IMR-90 (cell line): ENCODE data around the gene PEX11A. TPM values are rescaled to one million over a fixed set of nuclear protein-coding genes. Genes with fewer than 3 reads are reported as not detected.

Experiments
- ATAC-seq: fragments of 200-7000 bp; cut with Tn5 transposase; 2 replicates; pipeline ENCODE4 v1.9.1; 2020; ENCODE audit warnings: low read depth, mild to moderate bottlenecking, moderate library complexity
- BruUV-seq: library from RNA; stranded (reverse); fragments of 400-500 nt; replicated peaks from 2 replicates; lab custom pipeline; 2021; lab: Mats Ljungman, UMichigan
- CTCF ChIA-PET: fragments of 300-600 bp; formaldehyde crosslinking; extraction: SDS; loops from one replicate; lab custom pipeline; 2021; ENCODE audit warnings: antibody characterized with exemption; lab: Yijun Ruan, JAX
- POLR2A ChIA-PET: fragments of 300-600 bp; sonication (Branson Sonifier 250); formaldehyde crosslinking; loops from one replicate; lab custom pipeline; 2022; ENCODE audit warnings: antibody characterized with exemption; ENCODE audit not compliant: unreplicated experiment; lab: Charles Lee
- DNase-seq: peaks from one replicate; pipeline ENCODE4 v3.0.0; 2013
- H2AFZ ChIP-seq: replicated peaks from 2 replicates; pipeline ENCODE3; 2013; ENCODE audit warnings: low read length, mild to moderate bottlenecking; ENCODE audit not compliant: poor library complexity
- H2AK5ac ChIP-seq: 2 replicates; pipeline ENCODE4 v1.6.1; 2013; ENCODE audit warnings: low read depth, low read length, inconsistent platforms
- H2AK9ac ChIP-seq: replicated peaks from 2 replicates; pipeline ENCODE3; 2013; ENCODE audit warnings: mild to moderate bottlenecking, low read depth, low read length, moderate library complexity; ENCODE audit not compliant: poor library complexity
- H2BK120ac ChIP-seq: 2 replicates; pipeline ENCODE4 v1.6.1; 2013; ENCODE audit warnings: low read depth, low read length, inconsistent platforms
- H2BK15ac ChIP-seq: 3 replicates; pipeline ENCODE4 v1.6.1; 2013; ENCODE audit warnings: low read depth, low read length, inconsistent platforms
- H2BK20ac ChIP-seq: 2 replicates; pipeline ENCODE4 v1.6.1; 2013; ENCODE audit warnings: low read depth, mild to moderate bottlenecking, inconsistent platforms, low read length, moderate library complexity
- H2BK5ac ChIP-seq: 2 replicates; pipeline ENCODE4 v1.6.1; 2013; ENCODE audit warnings: mild to moderate bottlenecking, low read depth, low read length, inconsistent platforms; ENCODE audit not compliant: poor library complexity, severe bottlenecking
- H3K14ac ChIP-seq: replicated peaks from 2 replicates; pipeline ENCODE4 v1.6.1; 2013; ENCODE audit warnings: low read depth, low read length, inconsistent platforms
- H3K18ac ChIP-seq: 2 replicates; pipeline ENCODE4 v1.6.1; 2013; ENCODE audit warnings: low read depth, low read length, control low read depth
- H3K23ac ChIP-seq: 2 replicates; pipeline ENCODE4 v1.6.1; 2013; ENCODE audit warnings: low read depth, low read length, inconsistent platforms
- H3K27ac ChIP-seq: 2 replicates; pipeline ENCODE4 v1.5.1; 2013; ENCODE audit warnings: mild to moderate bottlenecking, control low read depth, low read length; ENCODE audit not compliant: insufficient read depth
- H3K27me3 ChIP-seq: 2 replicates; pipeline ENCODE4 v1.6.1; 2013; ENCODE audit warnings: low read length; ENCODE audit not compliant: control insufficient read depth, insufficient read depth
- H3K36me3 ChIP-seq: 2 replicates; pipeline ENCODE4 v1.6.1; 2013; ENCODE audit warnings: low read length, mixed read lengths; ENCODE audit not compliant: control insufficient read depth, insufficient read depth
- H3K4ac ChIP-seq: 2 replicates; pipeline ENCODE4 v1.6.1; 2013; ENCODE audit warnings: low read depth, low read length, inconsistent platforms
- H3K4me1 ChIP-seq: 2 replicates; pipeline ENCODE4 v1.6.1; 2013; ENCODE audit warnings: low read length, mixed read lengths; ENCODE audit not compliant: control insufficient read depth, insufficient read depth
- H3K4me2 ChIP-seq: 2 replicates; pipeline ENCODE4 v1.6.1; 2013; ENCODE audit warnings: low read depth, mild to moderate bottlenecking, control low read depth, low read length, moderate library complexity
- H3K4me3 ChIP-seq: 2 replicates; pipeline ENCODE4 v1.5.1; 2013; ENCODE audit warnings: low read depth, mild to moderate bottlenecking, control low read depth, low read length, moderate library complexity; ENCODE audit not compliant: insufficient read depth
- H3K56ac ChIP-seq: 2 replicates; pipeline ENCODE4 v1.6.1; 2013; ENCODE audit warnings: low read length, inconsistent platforms; ENCODE audit not compliant: insufficient read depth; ENCODE audit errors: extremely low read depth
- H3K79me1 ChIP-seq, 2 experiments: 2 replicates each; pipeline ENCODE4 v1.6.1; 2013; ENCODE audit warnings: low read length in 2 of 2, inconsistent platforms in 1 of 2, low read depth in 1 of 2
- H3K9ac ChIP-seq: 2 replicates; pipeline ENCODE4 v1.6.1; 2013; ENCODE audit warnings: low read depth, low read length, control low read depth
- H3K9me1 ChIP-seq: 2 replicates; pipeline ENCODE4 v1.6.1; 2013; ENCODE audit warnings: low read length, inconsistent platforms; ENCODE audit not compliant: insufficient read depth
- H3K9me3 ChIP-seq: 2 replicates; pipeline ENCODE4 v1.6.1; 2013; ENCODE audit warnings: low read length; ENCODE audit not compliant: control insufficient read depth, insufficient read depth
- H4K20me1 ChIP-seq: 2 replicates; pipeline ENCODE4 v1.6.1; 2013; ENCODE audit warnings: low read length, inconsistent platforms; ENCODE audit not compliant: insufficient read depth
- H4K5ac ChIP-seq: 2 replicates; pipeline ENCODE4 v1.6.1; 2013; ENCODE audit warnings: mild to moderate bottlenecking, low read depth, low read length, control low read depth
- H4K8ac ChIP-seq, 2 experiments: 2 replicates each; pipeline ENCODE4 v1.6.1; 2013; ENCODE audit warnings: low read depth in 2 of 2, low read length in 2 of 2, control low read depth in 1 of 2, inconsistent platforms in 1 of 2
- H4K91ac ChIP-seq: 2 replicates; pipeline ENCODE4 v1.6.1; 2013; ENCODE audit warnings: low read depth, low read length, inconsistent platforms; ENCODE audit not compliant: insufficient read depth
- BHLHE40 ChIP-seq: fragments of 150-350 bp; IDR thresholded peaks from 2 replicates; pipeline ENCODE4 v1.6.1; 2016; ENCODE audit warnings: mild to moderate bottlenecking, low read depth, low read length
- CEBPB ChIP-seq: IDR thresholded peaks from 2 replicates; pipeline ENCODE4 v1.6.1; 2012; ENCODE audit warnings: low read depth, low read length, improper control_type of control experiment
- CHD1 ChIP-seq: IDR thresholded peaks from 2 replicates; pipeline ENCODE4 v1.6.1; 2012; ENCODE audit warnings: low read depth, low read length, improper control_type of control experiment
- CTCF ChIP-seq: conservative IDR thresholded peaks from 2 replicates; pipeline ENCODE4 v1.5.1; 2012; ENCODE audit warnings: mild to moderate bottlenecking, low read depth, low read length, improper control_type of control experiment
- ELK1 ChIP-seq: fragments of 150-350 bp; IDR thresholded peaks from 2 replicates; pipeline ENCODE4 v1.6.1; 2016; ENCODE audit warnings: low read depth, mild to moderate bottlenecking, low read length, moderate library complexity, borderline replicate concordance
- FOS ChIP-seq: fragments of 150-350 bp; IDR thresholded peaks from 2 replicates; pipeline ENCODE4 v1.6.1; 2016; ENCODE audit warnings: low read depth, low read length
- MAFK ChIP-seq: IDR thresholded peaks from 2 replicates; pipeline ENCODE4 v1.6.1; 2012; ENCODE audit warnings: low read depth, low read length, improper control_type of control experiment
- MAZ ChIP-seq: IDR thresholded peaks from 2 replicates; pipeline ENCODE4 v1.6.1; 2012; ENCODE audit warnings: low read depth, mild to moderate bottlenecking, low read length, improper control_type of control experiment, moderate library complexity, borderline replicate concordance
- MXI1 ChIP-seq: IDR thresholded peaks from 2 replicates; pipeline ENCODE4 v1.6.1; 2012; ENCODE audit warnings: low read depth, mild to moderate bottlenecking, low read length, moderate library complexity, borderline replicate concordance
- NFE2L2 ChIP-seq: fragments of 150-350 bp; IDR thresholded peaks from 2 replicates; pipeline ENCODE4 v1.6.1; 2016; ENCODE audit warnings: low read depth, mild to moderate bottlenecking, low read length
- POLR2A ChIP-seq: IDR thresholded peaks from 2 replicates; pipeline ENCODE4 v1.6.1; 2012; ENCODE audit warnings: mild to moderate bottlenecking, low read depth, low read length
- RAD21 ChIP-seq: IDR thresholded peaks from 2 replicates; pipeline ENCODE4 v1.6.1; 2012; ENCODE audit warnings: low read length, improper control_type of control experiment
- RCOR1 ChIP-seq: IDR thresholded peaks from 2 replicates; pipeline ENCODE4 v1.6.1; 2012; ENCODE audit warnings: mild to moderate bottlenecking, low read length, improper control_type of control experiment; ENCODE audit not compliant: insufficient replicate concordance
- RFX5 ChIP-seq: IDR thresholded peaks from 2 replicates; pipeline ENCODE4 v1.8.0; 2012; ENCODE audit warnings: low read depth, mild to moderate bottlenecking, low read length, moderate library complexity
- SMC3 ChIP-seq: fragments of 150-350 bp; IDR thresholded peaks from 2 replicates; pipeline ENCODE4 v1.6.1; 2016; ENCODE audit warnings: low read depth, mild to moderate bottlenecking, antibody characterized with exemption, low read length, moderate library complexity
- USF2 ChIP-seq: fragments of 150-350 bp; IDR thresholded peaks from 2 replicates; pipeline ENCODE4 v1.6.1; 2017; ENCODE audit warnings: mild to moderate bottlenecking, antibody characterized with exemption, low read length, low read depth
- dilution Hi-C: fragments of 300-500 bp; cut with HindIII; formaldehyde crosslinking; loops from one replicate; pipeline ENCODE4 v1.14.3; 2018; ENCODE audit warnings: low sequenced_read_pairs; ENCODE audit not compliant: unreplicated experiment
- in situ Hi-C: fragments of 300-500 bp; cut with MboI; formaldehyde crosslinking; loops from 3 replicates; pipeline ENCODE4 v1.14.3; 2019; ENCODE audit warnings: low sequenced_read_pairs, inconsistent platforms, mixed read lengths
- intact Hi-C: fragments of 100-400 bp; cut with micrococcal nuclease; formaldehyde crosslinking; loops from 2 replicates; pipeline ENCODE4 v1.10.0; 2022
- polyA plus RNA-seq, 3 experiments: library from polyadenylated mRNA; depleted of rRNA; stranded (reverse); fragments of >200 nt; gene quantifications; 2 replicates each; pipeline ENCODE4 v1.2.3, GENCODE V29; 2012; ENCODE audit warnings: low replicate concordance in 1 of 3
- total RNA-seq: library from RNA; depleted of rRNA; stranded (reverse); fragments of >200 nt; gene quantifications from 2 replicates; pipeline ENCODE4 v1.2.3, GENCODE V29; 2012

PEX11A gene
- total and polyA plus RNA-seq, 2 of the 4 experiments (the other 2 are of a cell fraction), result 4.2 to 10.2 TPM

GRCh38 chr15:89686522-89686921 is 4.0 kb downstream of the PEX11A start:
- H3K36me3 ChIP-seq, result peaks cover 3% of the 10 kb centered on the region
- intact Hi-C loops, result no loop called here
- no peak overlapping the region for H2BK20ac ChIP-seq
- no peaks in the 10 kb centered on the region for H3K9me3 ChIP-seq
- no TSS peak for BruUV-seq
- H2BK15ac ChIP-seq, result no peak overlapping the region
- CTCF ChIA-PET, result no interaction called here
- no peak overlapping the region for H3K14ac ChIP-seq
- no peak overlapping the region for H3K56ac ChIP-seq
- H3K27ac ChIP-seq, result no peak overlapping the region
- H3K79me1 ChIP-seq, result peaks cover 3 to 6% of the 10 kb centered on the region in 2 experiments; a peak in 2 of 4 replicates
- no peaks in the 10 kb centered on the region for H3K27me3 ChIP-seq
- no peak overlapping the region for H2AK5ac ChIP-seq
- dilution Hi-C loops, result no loop called here
- H4K8ac ChIP-seq, result no peak overlapping the region
- no peak overlapping the region for H2AFZ ChIP-seq
- TF ChIP-seq SMC3 (no peak), RCOR1 (no peak), CEBPB (no peak), CHD1 (no peak), CTCF (no peak), MAZ (no peak), ELK1 (no peak), USF2 (no peak), RAD21 (no peak), POLR2A (no peak), MAFK (no peak), FOS (no peak), RFX5 (no peak), MXI1 (no peak), BHLHE40 (no peak), NFE2L2 (no peak)
- H3K4me1 ChIP-seq, result peaks cover 2% of the 10 kb centered on the region; the same call in 1 of the 2 replicates
- H2BK120ac ChIP-seq, result no peak overlapping the region
- DNase-seq (no peak), ATAC-seq (no peak)
- no peak overlapping the region for H3K9ac ChIP-seq
- H3K9me1 ChIP-seq, result peaks cover 7% of the 10 kb centered on the region; the same call in 1 of the 2 replicates
- H3K4me2 ChIP-seq, result no peak overlapping the region
- no peaks in the 10 kb centered on the region for H4K20me1 ChIP-seq
- H3K4me3 ChIP-seq, result no peak overlapping the region
- no peak overlapping the region for H3K23ac ChIP-seq
- H3K4ac ChIP-seq, result no peak overlapping the region
- H4K5ac ChIP-seq, result no peak overlapping the region
- POLR2A ChIA-PET, result no interaction called here
- H4K91ac ChIP-seq, result no peak overlapping the region
- no peak overlapping the region for H2AK9ac ChIP-seq
- no peak overlapping the region for H3K18ac ChIP-seq
- no peak overlapping the region for H2BK5ac ChIP-seq
- in situ Hi-C loops, result no loop called here
